ENCODE data around the gene VPS13D. TPM values are rescaled to one million over a fixed set of nuclear protein-coding genes. Genes with fewer than 3 reads are reported as not detected.
"Not testable (repeated sequence)": the region's sequence is repeated elsewhere in the genome, so short reads cannot be mapped to it uniquely, and the experiment has no call there.

VPS13D gene
- total RNA-seq, 1 donor from 2014 or later = 25.8 TPM

GRCh38 chr1:12468323-12468722 is 238.5 kb downstream of the VPS13D start:
- Histone ChIP-seq H3K36me3 (ENCODE audit: control insufficient read depth, insufficient read depth, low read length) (peaks cover 3% of the 10 kb centered on the region), H3K27me3 (ENCODE audit: control insufficient read depth, insufficient read depth, low read length) (no peaks in the 10 kb centered on the region), H3K4me3 (ENCODE audit: low read depth, low read length) (no peak overlapping the region)
- DNase-seq (ENCODE audit: low read depth) (no peak), FAIRE-seq (no peak)
- TF ChIP-seq CTCF (IDR thresholded peaks at IDR 0.05; ENCODE audit: insufficient read depth, low read length, severe bottlenecking) = no peak

- peaks cover 3% of the 10 kb centered on the region for H3K36me3 ChIP-seq (ENCODE audit: control insufficient read depth, insufficient read depth, low read length)
- no peaks in the 10 kb centered on the region for H3K27me3 ChIP-seq (ENCODE audit: control insufficient read depth, insufficient read depth, low read length)
- FAIRE-seq = no peak
- no peak for DNase-seq (ENCODE audit: low read depth)
- no peak overlapping the region for H3K4me3 ChIP-seq (ENCODE audit: low read depth, low read length)
- TF ChIP-seq CTCF (IDR thresholded peaks at IDR 0.05; ENCODE audit: insufficient read depth, low read length, severe bottlenecking) = no peak
Measured at GRCh38 chr1:12469493-12469892, 239.7 kb downstream of the VPS13D start.

GRCh38 chr1:12469990-12470389 is 240.2 kb downstream of the VPS13D start:
- no peak for DNase-seq (ENCODE audit: low read depth)
- FAIRE-seq = no peak
- no peak overlapping the region for H3K4me3 ChIP-seq (ENCODE audit: low read depth, low read length)
- TF ChIP-seq CTCF (IDR thresholded peaks at IDR 0.05; ENCODE audit: insufficient read depth, low read length, severe bottlenecking) = no peak
- no peaks in the 10 kb centered on the region for H3K27me3 ChIP-seq (ENCODE audit: control insufficient read depth, insufficient read depth, low read length)
- peaks cover 1% of the 10 kb centered on the region for H3K36me3 ChIP-seq (ENCODE audit: control insufficient read depth, insufficient read depth, low read length)

- H3K4me3 ChIP-seq (ENCODE audit: low read depth, low read length); H3K27me3 ChIP-seq (ENCODE audit: control insufficient read depth, insufficient read depth, low read length); FAIRE-seq; DNase-seq (ENCODE audit: low read depth); H3K36me3 ChIP-seq (ENCODE audit: control insufficient read depth, insufficient read depth, low read length): not testable (repeated sequence)
Measured at GRCh38 chr1:12470916-12471315, 241.1 kb downstream of the VPS13D start.

- H3K4me3 ChIP-seq (ENCODE audit: low read depth, low read length) = no peak overlapping the region
- no peak for DNase-seq (ENCODE audit: low read depth)
- no peaks in the 10 kb centered on the region for H3K36me3 ChIP-seq (ENCODE audit: control insufficient read depth, insufficient read depth, low read length)
- no peaks in the 10 kb centered on the region for H3K27me3 ChIP-seq (ENCODE audit: control insufficient read depth, insufficient read depth, low read length)
- TF ChIP-seq CTCF (IDR thresholded peaks at IDR 0.05; ENCODE audit: insufficient read depth, low read length, severe bottlenecking) = no peak
- FAIRE-seq = no peak
Measured at GRCh38 chr1:12472156-12472797, 242.4 kb downstream of the VPS13D start.

GRCh38 chr1:12472798-12473551 is 243.1 kb downstream of the VPS13D start:
- DNase-seq (ENCODE audit: low read depth) (peak; percentile 67), FAIRE-seq (no peak)
- no peak overlapping the region for H3K4me3 ChIP-seq (ENCODE audit: low read depth, low read length)
- H3K27me3 ChIP-seq (ENCODE audit: control insufficient read depth, insufficient read depth, low read length) = no peaks in the 10 kb centered on the region
- TF ChIP-seq CTCF (IDR thresholded peaks at IDR 0.05; ENCODE audit: insufficient read depth, low read length, severe bottlenecking) = no peak
- H3K36me3 ChIP-seq (ENCODE audit: control insufficient read depth, insufficient read depth, low read length) = no peaks in the 10 kb centered on the region

Data from bronchial epithelial cell (primary cell).